ENCODE results near the gene FAM20B. TPM values are rescaled to one million over a fixed set of nuclear protein-coding genes. Genes with fewer than 3 reads are reported as not detected.
A peak's percentile ranks its signal among the peaks of the same experiment; 100 is the strongest.

FAM20B gene
- total and polyA plus RNA-seq, 2 of the 13 experiments (the other 11 are each of a cell fraction or from before 2014, with no cell fraction given): 13.8 to 26.9 TPM

DNA sequence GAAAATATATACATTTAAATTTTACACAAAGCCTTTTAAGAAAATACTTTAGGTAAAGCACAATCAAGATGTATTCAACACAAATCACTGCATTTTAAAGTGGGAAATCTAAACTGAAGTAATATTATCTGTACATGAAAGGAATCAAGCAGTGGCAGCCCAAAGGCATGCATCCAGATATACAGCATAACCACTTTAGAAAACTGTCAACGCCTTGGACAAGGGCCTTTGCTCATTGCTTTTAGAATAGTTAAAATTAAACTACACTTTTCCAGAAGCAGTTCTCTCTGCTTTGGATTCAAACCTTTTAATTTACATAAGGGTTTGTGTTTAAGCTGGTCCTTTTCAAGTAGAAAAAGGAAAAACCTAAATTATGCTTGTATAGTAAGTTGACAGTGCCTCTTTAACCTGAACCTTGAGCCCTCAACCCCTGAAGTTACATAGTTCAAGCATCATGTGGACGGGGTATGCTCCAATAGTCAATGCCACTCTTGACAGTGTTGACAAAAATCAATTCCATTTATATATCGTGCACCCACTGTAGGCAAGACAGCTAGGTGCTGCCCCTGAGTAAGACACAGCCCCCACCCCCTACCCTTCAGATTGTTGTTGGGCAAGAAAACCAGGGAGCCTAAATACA, 79.0 kb downstream of the FAM20B start (continued):
- no peak for TF ChIP-seq LRRFIP1 (CRISPR knock-in tag; conservative IDR thresholded peaks at IDR 0.05)
- TF ChIP-seq MED1 (CRISPR knock-in tag; IDR thresholded peaks at IDR 0.05): peak; percentile 94
- no peak for TF ChIP-seq ZNF687 (CRISPR knock-in tag; IDR thresholded peaks at IDR 0.05)
- TF ChIP-seq ZSCAN9 (CRISPR knock-in tag; IDR thresholded peaks at IDR 0.05; ENCODE audit: borderline replicate concordance): peak; percentile 86
- no peak for TF ChIP-seq MED13 (CRISPR knock-in tag; IDR thresholded peaks at IDR 0.05)
- TF ChIP-seq ZNF260 (CRISPR knock-in tag; IDR thresholded peaks at IDR 0.05; ENCODE audit: borderline replicate concordance, low read depth): no peak
- TF ChIP-seq, protein P1, sequence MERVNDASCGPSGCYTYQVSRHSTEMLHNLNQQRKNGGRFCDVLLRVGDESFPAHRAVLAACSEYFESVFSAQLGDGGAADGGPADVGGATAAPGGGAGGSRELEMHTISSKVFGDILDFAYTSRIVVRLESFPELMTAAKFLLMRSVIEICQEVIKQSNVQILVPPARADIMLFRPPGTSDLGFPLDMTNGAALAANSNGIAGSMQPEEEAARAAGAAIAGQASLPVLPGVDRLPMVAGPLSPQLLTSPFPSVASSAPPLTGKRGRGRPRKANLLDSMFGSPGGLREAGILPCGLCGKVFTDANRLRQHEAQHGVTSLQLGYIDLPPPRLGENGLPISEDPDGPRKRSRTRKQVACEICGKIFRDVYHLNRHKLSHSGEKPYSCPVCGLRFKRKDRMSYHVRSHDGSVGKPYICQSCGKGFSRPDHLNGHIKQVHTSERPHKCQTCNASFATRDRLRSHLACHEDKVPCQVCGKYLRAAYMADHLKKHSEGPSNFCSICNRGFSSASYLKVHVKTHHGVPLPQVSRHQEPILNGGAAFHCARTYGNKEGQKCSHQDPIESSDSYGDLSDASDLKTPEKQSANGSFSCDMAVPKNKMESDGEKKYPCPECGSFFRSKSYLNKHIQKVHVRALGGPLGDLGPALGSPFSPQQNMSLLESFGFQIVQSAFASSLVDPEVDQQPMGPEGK (CRISPR knock-in tag; IDR thresholded peaks at IDR 0.05): peak; percentile 83
- TF ChIP-seq ZNF180 (CRISPR knock-in tag; IDR thresholded peaks at IDR 0.05; ENCODE audit: borderline replicate concordance, low read depth): no peak
- TF ChIP-seq ZBTB7B (CRISPR knock-in tag; IDR thresholded peaks at IDR 0.05): peak; percentile 71; the same call in 1 of the 2 replicates
- TF ChIP-seq KLF13 (CRISPR knock-in tag; IDR thresholded peaks at IDR 0.05): no peak
- no peak for TF ChIP-seq ZNF777 (CRISPR knock-in tag; IDR thresholded peaks at IDR 0.05)
- TF ChIP-seq SUZ12 (IDR thresholded peaks at IDR 0.05; ENCODE audit: low read depth, low read length): no peak
- TF ChIP-seq PRMT3 (CRISPR knock-in tag; IDR thresholded peaks at IDR 0.05; ENCODE audit: borderline replicate concordance, low read depth): no peak
- TF ChIP-seq ZNF230 (CRISPR knock-in tag; IDR thresholded peaks at IDR 0.05): no peak; the same call in 1 of the 2 replicates
- TF ChIP-seq TGIF2 (CRISPR knock-in tag; IDR thresholded peaks at IDR 0.05): peak; percentile 75
- peak; percentile 77; the same call in 1 of the 2 replicates for TF ChIP-seq FOXJ3 (CRISPR knock-in tag; IDR thresholded peaks at IDR 0.05; ENCODE audit: borderline replicate concordance)
- TF ChIP-seq ZNF362 (CRISPR knock-in tag; IDR thresholded peaks at IDR 0.05; ENCODE audit: borderline replicate concordance): peak; percentile 31; the same call in 1 of the 2 replicates
- peak; percentile 68; the same call in 1 of the 2 replicates for TF ChIP-seq NFIC (IDR thresholded peaks at IDR 0.05; ENCODE audit: low read length)
- no peak for TF ChIP-seq ZFYVE20 (CRISPR knock-in tag; IDR thresholded peaks at IDR 0.05; ENCODE audit: borderline replicate concordance, low read depth)
